IPS DF 6.9 (cell line): ENCODE data around the gene CCNE1.
"Not testable (repeated sequence)": the region's sequence is repeated elsewhere in the genome, so short reads cannot be mapped to it uniquely, and the experiment has no call there.

Experiments
- DNase-seq: peaks from one replicate; pipeline ENCODE4 v3.0.0-alpha.2; 2013; ENCODE audit warnings: low read depth, low spot score
- H3K27ac ChIP-seq: one replicate; pipeline ENCODE4 v1.5.1; 2013; ENCODE audit warnings: low read length, control low read depth
- H3K27me3 ChIP-seq: 2 replicates; pipeline ENCODE4 v1.6.1; 2013; ENCODE audit warnings: mild to moderate bottlenecking, low read length; ENCODE audit not compliant: control insufficient read depth, insufficient read depth
- H3K36me3 ChIP-seq: 2 replicates; pipeline ENCODE4 v1.6.1; 2013; ENCODE audit warnings: low read length; ENCODE audit not compliant: control insufficient read depth, insufficient read depth
- H3K4me1 ChIP-seq: 2 replicates; pipeline ENCODE4 v1.6.1; 2013; ENCODE audit warnings: low read length; ENCODE audit not compliant: control insufficient read depth, insufficient read depth
- H3K4me3 ChIP-seq: 2 replicates; pipeline ENCODE4 v1.5.1; 2013; ENCODE audit warnings: mild to moderate bottlenecking, low read length
- H3K9me3 ChIP-seq: 2 replicates; pipeline ENCODE4 v1.6.1; 2013; ENCODE audit warnings: low read length, inconsistent platforms; ENCODE audit not compliant: control insufficient read depth, insufficient read depth
- WGBS: extraction: QIAGEN DNeasy Blood & Tissue Kit; methylation state at CpG from one replicate; pipeline ENCODE4 v1.1.7; 2013; ENCODE audit warnings: mixed read lengths, missing lambda C conversion rate; ENCODE audit not compliant: insufficient read length, insufficient coverage; 5-methylcytosine and 5-hydroxymethylcytosine counted together

Gene CCNE1

GRCh38 chr19:29787281-29787680 lies 24.5 kb upstream of the CCNE1 start:
- H3K27ac ChIP-seq = no peak overlapping the region
- DNase-seq = no peak
- no peaks in the 10 kb centered on the region for H3K9me3 ChIP-seq
- no peak overlapping the region for H3K4me3 ChIP-seq
- no peaks in the 10 kb centered on the region for H3K4me1 ChIP-seq
- no CpG with 5 or more reads among the region's 4 CpGs for WGBS
- H3K27me3 ChIP-seq = no peaks in the 10 kb centered on the region
- no peaks in the 10 kb centered on the region for H3K36me3 ChIP-seq

- Histone ChIP-seq H3K4me1 (no peaks in the 10 kb centered on the region), H3K9me3 (no peaks in the 10 kb centered on the region), H3K27ac (no peak overlapping the region), H3K27me3 (no peaks in the 10 kb centered on the region), H3K36me3 (no peaks in the 10 kb centered on the region), H3K4me3 (no peak overlapping the region)
- WGBS = no CpG with 5 or more reads among the region's 3 CpGs
- no peak for DNase-seq
Observed at GRCh38 chr19:29789007-29789406, 22.8 kb upstream of the CCNE1 start.

- Histone ChIP-seq H3K27me3 (no peaks in the 10 kb centered on the region), H3K27ac (no peak overlapping the region), H3K4me3 (no peak overlapping the region), H3K4me1 (no peaks in the 10 kb centered on the region), H3K36me3 (no peaks in the 10 kb centered on the region), H3K9me3 (no peaks in the 10 kb centered on the region)
- WGBS = no CpG with 5 or more reads among the region's 11 CpGs
- DNase-seq = no peak
Observed at GRCh38 chr19:29793116-29793727, 18.6 kb upstream of the CCNE1 start.

GRCh38 chr19:29794490-29794889 lies 17.3 kb upstream of the CCNE1 start:
- H3K4me3 ChIP-seq, H3K4me1 ChIP-seq, DNase-seq, H3K27ac ChIP-seq, H3K36me3 ChIP-seq, H3K9me3 ChIP-seq, H3K27me3 ChIP-seq: not testable (repeated sequence)
- WGBS = no CpG with 5 or more reads among the region's 7 CpGs

GRCh38 chr19:29795461-29796172 lies 16.2 kb upstream of the CCNE1 start:
- Histone ChIP-seq H3K4me3 (no peak overlapping the region), H3K9me3 (no peaks in the 10 kb centered on the region), H3K27ac (no peak overlapping the region), H3K36me3 (no peaks in the 10 kb centered on the region), H3K27me3 (no peaks in the 10 kb centered on the region), H3K4me1 (no peaks in the 10 kb centered on the region)
- DNase-seq = no peak
- no CpG with 5 or more reads among the region's 16 CpGs for WGBS

- H3K9me3 ChIP-seq = no peaks in the 10 kb centered on the region
- H3K27me3 ChIP-seq = no peaks in the 10 kb centered on the region
- no CpG with 5 or more reads among the region's 9 CpGs for WGBS
- no peak overlapping the region for H3K27ac ChIP-seq
- no peaks in the 10 kb centered on the region for H3K36me3 ChIP-seq
- no peak for DNase-seq
- no peaks in the 10 kb centered on the region for H3K4me1 ChIP-seq
- no peak overlapping the region for H3K4me3 ChIP-seq
Observed at GRCh38 chr19:29796173-29796573, 15.6 kb upstream of the CCNE1 start.

GRCh38 chr19:29798774-29799497 lies 12.9 kb upstream of the CCNE1 start:
- WGBS = no CpG with 5 or more reads among the region's 9 CpGs
- Histone ChIP-seq H3K27ac (no peak overlapping the region), H3K9me3 (no peaks in the 10 kb centered on the region), H3K4me1 (no peaks in the 10 kb centered on the region), H3K27me3 (no peaks in the 10 kb centered on the region), H3K36me3 (no peaks in the 10 kb centered on the region), H3K4me3 (no peak overlapping the region)
- no peak for DNase-seq

- no peaks in the 10 kb centered on the region for H3K9me3 ChIP-seq
- H3K4me1 ChIP-seq = no peaks in the 10 kb centered on the region
- no peak for DNase-seq
- WGBS = no CpG with 5 or more reads among the region's 12 CpGs
- no peak overlapping the region for H3K27ac ChIP-seq
- no peak overlapping the region for H3K4me3 ChIP-seq
- no peaks in the 10 kb centered on the region for H3K27me3 ChIP-seq
- no peaks in the 10 kb centered on the region for H3K36me3 ChIP-seq
Observed at GRCh38 chr19:29800100-29800825, 11.5 kb upstream of the CCNE1 start.

GRCh38 chr19:29803951-29804350 lies 7.8 kb upstream of the CCNE1 start:
- not testable (repeated sequence) for H3K4me3 ChIP-seq, DNase-seq, H3K27ac ChIP-seq, H3K9me3 ChIP-seq, H3K36me3 ChIP-seq, H3K4me1 ChIP-seq, H3K27me3 ChIP-seq
- WGBS = no CpG with 5 or more reads among the region's 13 CpGs

- no CpG with 5 or more reads among the region's 3 CpGs for WGBS
- H3K27me3 ChIP-seq = no peaks in the 10 kb centered on the region
- DNase-seq = no peak
- no peaks in the 10 kb centered on the region for H3K9me3 ChIP-seq
- H3K4me1 ChIP-seq = no peaks in the 10 kb centered on the region
- no peaks in the 10 kb centered on the region for H3K36me3 ChIP-seq
- no peak overlapping the region for H3K27ac ChIP-seq
- H3K4me3 ChIP-seq = no peak overlapping the region
Observed at GRCh38 chr19:29804493-29804892, 7.3 kb upstream of the CCNE1 start.
